HS-5 (cell line): Measurements from ENCODE around the gene CACHD1.

Experiments used
- DNase-seq: peaks from one replicate; pipeline ENCODE4 v3.0.0-alpha.2; 2012; ENCODE audit warnings: low read depth

CACHD1 gene

DNA sequence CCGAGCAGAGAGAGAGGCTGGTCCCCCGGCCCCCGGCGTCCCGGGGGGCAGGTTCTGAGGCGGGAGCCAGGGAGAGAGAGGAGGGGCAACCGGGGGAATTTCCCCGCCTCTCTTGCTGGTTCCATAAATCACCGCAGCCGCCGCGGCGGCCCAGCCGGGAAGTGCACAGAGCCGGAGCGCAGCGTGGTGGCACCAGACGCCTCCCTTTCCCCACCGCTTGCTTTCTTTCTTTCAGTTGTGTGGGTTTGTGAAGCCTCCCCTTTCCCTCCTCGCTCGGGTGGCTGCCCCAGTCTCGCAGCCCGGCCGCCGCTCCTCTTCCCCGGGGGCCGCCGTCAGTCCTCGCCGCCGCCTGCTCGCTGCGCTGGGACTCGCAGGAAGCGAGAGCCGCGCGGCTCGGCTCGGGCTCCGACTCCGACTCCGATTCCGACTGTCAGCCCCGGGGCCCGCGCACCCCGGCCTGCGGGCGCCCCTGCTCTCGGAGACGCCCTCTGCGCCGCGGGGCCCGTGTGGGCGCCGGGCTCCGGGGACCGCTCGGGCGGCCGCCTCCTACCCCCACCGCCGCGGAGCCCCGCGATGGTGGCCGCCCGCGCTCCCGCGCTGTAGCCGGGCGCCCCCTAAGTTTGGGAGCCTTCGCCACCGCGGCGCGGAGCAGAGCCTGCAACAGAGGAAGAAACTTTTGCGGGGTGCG, at the start of gene CACHD1:
CACHD1 (plus strand) TSS at position 153 of the 688 bp plus-strand sequence. CDS start 616 bp downstream, outside the sequence.
- DNase-seq = peak; percentile 53

GRCh38 chr1:64421377-64421776, 48.6 kb upstream of the CACHD1 start:
- DNase-seq = no peak

DNA sequence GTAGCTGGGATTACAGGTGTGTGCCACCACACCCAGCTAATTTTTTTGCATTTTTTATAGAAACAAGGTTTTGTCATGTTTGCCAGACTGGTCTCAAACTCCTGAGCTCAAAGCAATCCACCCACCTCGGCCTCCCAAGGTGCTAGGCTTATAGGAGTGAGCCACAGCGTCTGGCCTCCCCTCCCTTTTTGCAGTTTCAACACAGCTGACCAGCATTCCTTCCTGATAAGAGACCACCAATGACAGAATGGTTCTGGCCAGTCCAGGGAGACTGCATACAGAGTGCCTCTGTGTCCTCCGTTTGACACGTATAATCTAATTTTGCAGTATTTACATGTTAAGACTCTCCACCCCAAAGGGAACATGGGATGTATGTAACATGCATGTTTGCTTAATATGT, 46.4 kb upstream of the CACHD1 start:
- no peak for DNase-seq

DNA sequence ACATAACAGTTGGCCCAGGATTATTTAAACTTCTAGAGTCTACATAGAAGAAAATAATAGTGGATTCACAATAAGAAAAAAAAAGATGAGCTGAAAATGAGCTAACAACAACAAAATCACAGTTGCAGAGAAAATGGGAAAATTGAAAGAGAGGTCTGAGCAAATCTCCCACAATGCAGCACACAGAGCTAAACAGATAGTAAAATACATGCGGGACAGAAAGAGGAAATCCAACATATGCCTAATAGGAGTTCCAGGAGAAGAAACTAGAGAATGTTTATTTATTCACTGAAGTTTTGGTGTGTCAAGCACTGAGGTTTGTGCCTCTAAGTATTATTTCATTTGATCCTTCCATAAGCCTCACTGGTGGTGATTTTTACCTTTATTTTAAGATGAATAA, 45.5 kb upstream of the CACHD1 start:
- DNase-seq = no peak

DNA sequence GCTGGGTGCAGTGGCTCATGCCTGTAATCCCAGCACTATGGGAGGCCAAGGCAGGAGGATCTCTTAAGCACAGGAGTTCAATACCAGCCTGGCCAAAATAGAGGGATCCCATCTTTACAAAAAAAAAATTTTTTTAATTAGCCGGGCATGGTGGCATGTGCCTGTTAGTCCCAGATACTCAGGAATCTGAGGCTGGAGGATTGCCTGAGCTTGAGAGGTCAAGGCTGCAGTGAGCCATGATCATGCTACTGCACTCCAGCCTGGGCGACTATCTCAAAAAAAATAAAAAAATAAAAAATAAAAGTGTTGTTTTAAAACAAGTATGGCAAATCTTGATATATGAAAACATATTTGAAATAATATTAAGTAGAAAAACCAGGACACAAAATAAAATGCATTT, 44.4 kb upstream of the CACHD1 start:
- DNase-seq = no peak

DNA sequence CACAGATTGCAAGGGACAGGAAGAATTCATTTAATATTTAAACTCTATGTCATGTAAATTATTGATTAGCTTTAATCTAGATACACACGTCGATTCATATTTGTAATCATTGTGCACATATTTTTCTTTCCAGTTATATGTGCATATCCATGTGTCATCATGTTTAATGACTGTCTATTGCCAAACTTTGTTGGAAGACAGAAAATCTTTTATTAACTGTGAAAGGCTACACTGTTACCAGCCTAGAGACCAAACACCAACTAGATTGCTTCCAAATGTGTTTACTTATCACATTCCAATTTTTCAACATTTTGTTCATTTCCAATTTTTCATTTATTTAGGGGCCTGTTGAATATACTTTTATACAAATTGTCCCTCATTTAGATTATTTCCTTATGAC, 43.2 kb upstream of the CACHD1 start:
- no peak for DNase-seq

DNA sequence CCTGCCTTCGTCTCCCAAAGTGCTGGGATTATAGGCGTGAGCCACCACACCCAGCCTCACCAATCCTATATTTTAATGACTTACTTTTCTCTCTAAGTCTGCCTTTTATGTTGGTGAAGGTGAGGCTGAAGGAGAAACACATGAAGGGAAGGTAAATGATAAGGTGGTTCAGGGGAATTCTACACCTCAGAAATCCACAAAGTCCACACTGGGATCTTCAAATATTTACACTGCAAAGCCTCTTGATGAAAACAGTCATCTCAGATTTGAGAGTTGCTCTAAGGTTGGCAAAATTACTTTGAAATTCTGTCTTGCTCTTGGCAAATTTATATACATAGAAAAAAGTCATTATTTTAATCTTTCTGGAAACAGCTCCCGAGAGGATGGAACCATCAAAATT, 42.0 kb upstream of the CACHD1 start:
- DNase-seq = no peak

DNA sequence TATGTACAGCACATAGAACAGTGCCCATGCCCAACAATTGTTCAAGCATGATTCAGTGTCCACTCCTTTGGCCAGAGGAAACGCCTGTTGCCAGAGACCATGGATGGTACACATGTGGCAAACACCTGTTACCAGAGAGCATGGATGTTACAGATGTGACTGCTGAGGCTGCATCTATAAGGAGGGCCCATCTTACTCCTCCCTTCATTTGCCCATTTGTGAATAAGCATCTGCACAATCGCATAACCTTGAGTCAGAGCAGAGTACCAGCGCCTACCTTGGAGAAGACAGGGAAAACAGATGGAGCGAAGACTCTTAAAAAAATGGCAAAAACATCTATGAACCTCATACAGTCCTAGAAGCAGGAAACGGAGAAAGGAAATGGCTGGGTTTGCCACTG, 36.6 kb upstream of the CACHD1 start:
- no peak for DNase-seq

DNA sequence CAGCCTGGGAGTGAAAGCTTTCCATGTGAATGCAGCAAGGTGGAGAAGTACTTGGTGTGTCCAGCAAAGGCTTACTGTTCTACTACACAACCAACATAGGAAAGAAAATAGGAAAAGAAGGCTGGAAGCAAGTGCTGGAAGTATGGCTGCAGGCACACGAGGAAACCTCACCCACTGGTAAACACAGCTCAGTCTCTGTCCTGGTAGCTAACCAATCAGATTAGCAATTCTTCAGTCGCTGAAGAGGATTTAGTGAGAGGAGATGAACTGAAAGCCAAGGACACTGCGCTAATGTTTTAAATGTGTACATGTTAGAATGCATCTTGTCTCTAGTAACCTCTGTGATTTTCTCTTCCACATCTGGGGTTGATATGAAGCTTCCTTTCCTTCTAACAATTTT, 36.2 kb upstream of the CACHD1 start:
- DNase-seq = no peak

DNA sequence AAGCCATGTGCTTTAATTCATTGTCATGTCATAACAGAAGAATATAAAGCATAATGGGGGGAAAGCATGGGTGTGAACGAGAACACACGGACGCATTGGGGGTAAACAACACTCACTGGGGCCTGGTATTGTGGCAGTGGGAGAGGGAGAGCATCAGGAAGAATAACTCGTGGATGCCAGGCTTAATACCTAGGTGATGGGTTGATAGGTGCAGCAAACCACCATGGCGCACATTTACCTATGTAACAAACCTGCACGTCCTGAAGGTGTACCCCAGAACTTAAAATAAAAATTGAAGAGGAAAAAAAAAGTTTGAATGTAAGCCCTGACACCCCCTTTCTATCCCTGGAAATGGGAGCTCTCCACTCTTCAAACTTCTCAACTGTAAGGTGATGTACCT, 34.9 kb upstream of the CACHD1 start:
- DNase-seq = no peak

- DNase-seq = no peak
Measured at GRCh38 chr1:64437453-64437852, 32.5 kb upstream of the CACHD1 start.

- no peak for DNase-seq
Measured at GRCh38 chr1:64440183-64440826, 29.6 kb upstream of the CACHD1 start.

DNA sequence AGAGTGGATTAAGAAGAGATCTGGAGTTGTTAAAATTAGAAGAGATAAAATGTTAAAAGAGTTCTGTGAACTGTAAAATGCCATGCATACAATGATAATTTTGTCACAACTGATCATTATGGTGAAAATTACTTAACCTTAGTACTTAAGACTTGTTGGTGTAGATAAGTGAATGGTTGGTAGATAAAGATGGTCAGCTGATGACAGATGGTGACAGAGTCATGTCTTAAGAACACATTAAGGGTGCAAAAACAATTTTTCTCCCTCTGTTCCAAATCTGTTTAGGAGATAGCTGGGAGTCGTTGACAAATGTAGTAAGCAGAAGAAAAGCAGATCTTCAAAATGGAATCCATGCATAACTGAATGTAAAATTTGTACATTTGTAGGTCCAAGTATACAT, 18.5 kb upstream of the CACHD1 start:
- DNase-seq = no peak

DNA sequence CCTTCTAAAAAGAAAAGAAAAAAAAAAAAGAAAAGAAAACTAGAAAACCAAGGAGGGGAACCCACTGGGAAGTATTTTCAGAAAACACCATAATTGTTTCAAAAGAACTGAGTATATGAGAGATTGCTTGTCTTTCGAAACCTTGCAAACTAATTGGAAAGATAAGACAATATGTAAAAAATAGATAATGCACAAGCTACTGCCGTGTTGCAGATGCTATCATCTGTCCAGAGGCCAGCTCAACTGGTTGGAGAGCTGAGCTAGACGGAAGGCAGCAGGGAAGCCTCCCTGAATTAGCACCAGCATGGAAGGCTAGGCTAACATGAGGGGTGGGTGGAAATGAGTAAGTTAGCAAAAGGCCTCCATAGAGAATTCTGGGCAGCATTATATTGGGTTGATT, 16.2 kb upstream of the CACHD1 start:
- DNase-seq = no peak

GRCh38 chr1:64458915-64459314, 11.0 kb upstream of the CACHD1 start:
- DNase-seq = no peak

DNA sequence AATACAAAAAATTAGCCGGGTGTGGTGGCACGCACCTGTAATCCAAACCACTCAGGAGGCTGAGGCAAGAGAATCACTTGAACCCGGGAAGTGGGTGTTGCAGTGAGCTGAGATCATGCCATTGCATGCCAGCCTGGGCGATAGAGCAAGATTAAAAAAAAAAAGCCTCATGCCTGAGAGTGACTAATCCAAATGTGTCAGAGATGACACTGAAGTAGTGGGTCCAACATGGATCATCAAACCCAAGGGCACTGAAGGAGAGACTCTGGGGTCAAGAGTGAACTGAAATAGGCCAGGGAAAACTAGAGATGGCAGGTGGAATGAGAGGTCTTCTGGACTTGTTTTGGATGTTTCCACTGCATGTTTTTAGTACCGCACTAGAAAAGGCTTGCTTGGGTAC, 10.2 kb upstream of the CACHD1 start:
- no peak for DNase-seq

DNA sequence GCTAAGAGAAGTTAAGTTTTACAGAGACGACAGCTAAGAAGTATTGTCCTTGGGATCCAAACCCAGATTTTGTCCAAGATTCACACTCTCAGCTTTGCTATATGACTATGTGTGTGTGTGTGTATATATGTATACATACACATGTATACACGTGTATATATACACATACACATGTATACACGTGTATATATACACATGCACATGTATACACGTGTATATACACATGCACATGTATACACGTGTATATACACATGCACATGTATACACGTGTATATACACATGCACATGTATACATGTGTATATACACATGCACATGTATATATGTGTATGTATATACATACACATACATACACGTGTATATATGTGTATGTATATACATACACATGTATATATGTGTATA, 3.9 kb upstream of the CACHD1 start:
- no peak for DNase-seq

GRCh38 chr1:64469116-64469976, 583 bp upstream of the CACHD1 start:
- DNase-seq = no peak

GRCh38 chr1:64470665-64471217, 812 bp downstream of the CACHD1 start:
- DNase-seq = no peak

DNA sequence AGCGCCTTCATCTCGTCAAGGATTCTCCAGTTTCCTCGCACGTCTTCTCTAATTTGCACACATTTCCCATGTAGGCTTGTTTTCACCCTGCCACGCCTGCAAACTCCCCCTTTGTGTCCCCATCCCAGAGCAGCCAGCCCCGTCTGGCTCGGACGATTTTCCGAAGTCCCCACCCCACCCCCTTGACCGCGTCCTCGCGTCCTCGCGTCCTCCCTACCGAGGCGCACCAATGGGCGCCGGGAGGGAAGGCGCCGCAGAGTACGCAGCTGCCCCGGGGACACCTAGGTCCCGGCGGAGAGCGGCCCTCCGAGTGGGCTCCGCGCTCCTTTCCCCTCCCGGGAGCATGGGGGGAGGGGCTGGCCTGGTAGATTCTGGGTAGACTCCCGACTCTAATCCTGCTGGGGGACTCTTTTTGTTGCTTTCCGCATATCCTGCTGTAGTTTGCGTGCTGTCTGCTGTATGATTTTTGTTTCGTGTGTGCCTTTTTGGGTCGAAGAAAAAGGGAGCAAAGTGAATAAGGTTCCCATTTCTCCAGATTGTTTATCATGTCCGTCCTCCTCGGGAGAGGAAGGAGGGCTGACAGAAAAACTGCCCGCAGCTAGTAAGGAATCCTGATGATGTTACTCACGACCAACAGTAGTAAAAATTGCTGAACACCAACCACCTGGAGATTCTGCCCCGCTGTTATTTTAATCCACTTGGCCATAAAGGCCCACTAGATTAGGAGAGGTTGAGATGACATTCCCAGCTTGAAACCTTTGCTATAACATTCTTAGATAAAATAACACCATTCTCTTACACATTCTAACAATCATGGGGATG, 1.5 kb downstream of the CACHD1 start:
- DNase-seq = no peak

DNA sequence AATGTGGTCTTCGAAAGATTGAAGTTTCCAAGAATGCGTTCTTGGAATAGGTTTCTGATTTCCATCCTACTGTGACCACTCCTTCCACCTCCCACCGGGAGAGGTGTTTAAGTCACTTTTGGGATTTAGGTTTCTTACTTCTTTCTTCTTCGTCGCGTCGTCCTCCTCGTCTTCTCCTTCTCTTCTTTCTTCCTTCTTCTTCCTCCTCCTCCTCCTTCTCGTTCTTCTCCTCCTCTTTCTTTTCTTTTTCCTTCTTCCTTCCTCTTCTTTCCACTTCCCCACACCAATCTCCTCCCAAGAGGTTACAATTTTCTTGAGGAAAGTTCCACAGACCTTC, 2.1 kb downstream of the CACHD1 start:
- no peak for DNase-seq

GRCh38 chr1:64472805-64473204, 2.9 kb downstream of the CACHD1 start:
- DNase-seq = no peak
